PC-3 (cell line): ENCODE results near the gene RIPOR3. TPM values are rescaled to one million over a fixed set of nuclear protein-coding genes. Genes with fewer than 3 reads are reported as not detected.

Experiments used
- ATAC-seq: fragments of 200-7000 bp; cut with Tn5 transposase; 2 replicates; pipeline ENCODE4 v1.9.1; 2020; ENCODE audit warnings: mild to moderate bottlenecking, moderate library complexity
- BruUV-seq: library from RNA; stranded (reverse); fragments of 400-500 nt; replicated peaks from 2 replicates; lab custom pipeline; 2021; lab: Mats Ljungman, UMichigan
- CTCF ChIA-PET: fragments of 300-600 bp; sonication (Branson Sonifier 250); formaldehyde crosslinking; loops from one replicate; lab custom pipeline; 2022; ENCODE audit warnings: antibody characterized with exemption; lab: Charles Lee
- POLR2A ChIA-PET: fragments of 300-600 bp; sonication (Branson Sonifier 250); formaldehyde crosslinking; loops from one replicate; lab custom pipeline; 2022; ENCODE audit warnings: antibody characterized with exemption; ENCODE audit not compliant: unreplicated experiment; lab: Charles Lee
- DNase-seq: peaks from one replicate; pipeline ENCODE4 v3.0.0-alpha.2; 2015
- H2AFZ ChIP-seq: fragments of 300-600 bp; sonication (generic); 2 replicates; pipeline ENCODE4 v1.6.0; 2016; ENCODE audit warnings: antibody characterized with exemption, low read length
- H3F3A ChIP-seq: fragments of 300-600 bp; sonication (generic); one replicate; pipeline ENCODE4 v1.6.0; 2017; ENCODE audit warnings: antibody characterized with exemption, low read length, control low read depth, mild to moderate bottlenecking; ENCODE audit not compliant: unreplicated experiment
- H3K27ac ChIP-seq: fragments of 300-600 bp; sonication (generic); 2 replicates; pipeline ENCODE4 v1.5.1; 2016; ENCODE audit warnings: mild to moderate bottlenecking, low read length
- H3K27me3 ChIP-seq: fragments of 300-600 bp; sonication (generic); 2 replicates; pipeline ENCODE4 v1.6.1; 2016; ENCODE audit warnings: low read length, mixed read lengths
- H3K36me3 ChIP-seq: fragments of 300-600 bp; sonication (generic); 2 replicates; pipeline ENCODE4 v1.6.1; 2016; ENCODE audit warnings: low read depth, mixed run types, low read length, mixed read lengths
- H3K4me1 ChIP-seq: fragments of 300-600 bp; sonication (generic); 2 replicates; pipeline ENCODE4 v1.5.1; 2016; ENCODE audit warnings: low read length; ENCODE audit not compliant: insufficient read depth
- H3K4me2 ChIP-seq: fragments of 300-600 bp; sonication (generic); 2 replicates; pipeline ENCODE4 v1.6.0; 2016; ENCODE audit warnings: low read length
- H3K4me3 ChIP-seq: fragments of 300-600 bp; sonication (generic); 2 replicates; pipeline ENCODE4 v1.5.1; 2016; ENCODE audit warnings: mild to moderate bottlenecking, low read length, mixed read lengths
- H3K79me2 ChIP-seq: fragments of 300-600 bp; sonication (generic); 2 replicates; pipeline ENCODE4 v1.6.1; 2017; ENCODE audit warnings: low read length, mixed read lengths
- H3K9ac ChIP-seq: fragments of 300-600 bp; sonication (generic); 2 replicates; pipeline ENCODE4 v1.6.0; 2016; ENCODE audit warnings: mild to moderate bottlenecking, low read length
- H3K9me2 ChIP-seq: fragments of 300-600 bp; sonication (generic); replicated peaks from 2 replicates; pipeline ENCODE4 v1.6.1; 2016; ENCODE audit warnings: mixed run types, low read length, mixed read lengths
- H3K9me3 ChIP-seq: fragments of 300-600 bp; sonication (generic); 2 replicates; pipeline ENCODE4 v1.6.1; 2016; ENCODE audit warnings: low read length, mixed read lengths
- H4K20me1 ChIP-seq: fragments of 300-600 bp; sonication (generic); 2 replicates; pipeline ENCODE4 v1.6.1; 2016; ENCODE audit warnings: low read length, mixed read lengths
- EZH2 ChIP-seq: fragments of 300-600 bp; sonication (generic); IDR thresholded peaks from one replicate; pipeline ENCODE4 v1.6.1; 2017; ENCODE audit warnings: antibody characterized with exemption, mild to moderate bottlenecking, low read length; ENCODE audit not compliant: unreplicated experiment
- EZH2phosphoT487 ChIP-seq: fragments of 300-600 bp; sonication (generic); IDR thresholded peaks from 2 replicates; pipeline ENCODE4 v1.6.1; 2018; ENCODE audit warnings: mild to moderate bottlenecking, antibody characterized with exemption, low read length, borderline replicate concordance
- intact Hi-C: fragments of 100-400 bp; cut with micrococcal nuclease; formaldehyde crosslinking; loops from 2 replicates; pipeline ENCODE4 v1.9.0; 2023
- total RNA-seq: library from RNA; depleted of rRNA; stranded (reverse); fragments of >200 nt; gene quantifications from 2 replicates; pipeline ENCODE4 v1.2.3, GENCODE V29; 2014
- TF ChIP-seq, protein P1 (sequence below): fragments of 300-600 bp; sonication (generic); conservative IDR thresholded peaks from 2 replicates; pipeline ENCODE4 v1.5.1; 2017; ENCODE audit warnings: antibody characterized with exemption, low read depth, mild to moderate bottlenecking, low read length

Gene RIPOR3
- total RNA-seq, 1 experiment from 2014 or later, result 0.04 TPM

GRCh38 chr20:50567860-50568548 is 123.3 kb downstream of the RIPOR3 start:
- DNase-seq, result no peak
- Histone ChIP-seq H3K4me3 (no peak overlapping the region), H2AFZ (no peak overlapping the region), H3K9me2 (no peaks in the 10 kb centered on the region), H3K4me2 (no peak overlapping the region), H4K20me1 (no peaks in the 10 kb centered on the region), H3K27ac (no peak overlapping the region), H3K9me3 (no peaks in the 10 kb centered on the region), H3K4me1 (no peaks in the 10 kb centered on the region), H3K27me3 (no peaks in the 10 kb centered on the region), H3K9ac (no peak overlapping the region), H3K79me2 (no peaks in the 10 kb centered on the region), H3F3A (no peaks in the 10 kb centered on the region), H3K36me3 (peaks cover 42% of the 10 kb centered on the region; the same call in 1 of the 2 replicates)
- BruUV-seq, result no TSS peak
- POLR2A ChIA-PET, result no interaction called here
- CTCF ChIA-PET, result interaction anchor here (0.6 kb wide), 1 partner anchor 225 kb away, joined by 5 read pairs; no protein-coding TSS in a partner anchor
- intact Hi-C loops, result no loop called here
- no peak for ATAC-seq
- TF ChIP-seq, protein P1, sequence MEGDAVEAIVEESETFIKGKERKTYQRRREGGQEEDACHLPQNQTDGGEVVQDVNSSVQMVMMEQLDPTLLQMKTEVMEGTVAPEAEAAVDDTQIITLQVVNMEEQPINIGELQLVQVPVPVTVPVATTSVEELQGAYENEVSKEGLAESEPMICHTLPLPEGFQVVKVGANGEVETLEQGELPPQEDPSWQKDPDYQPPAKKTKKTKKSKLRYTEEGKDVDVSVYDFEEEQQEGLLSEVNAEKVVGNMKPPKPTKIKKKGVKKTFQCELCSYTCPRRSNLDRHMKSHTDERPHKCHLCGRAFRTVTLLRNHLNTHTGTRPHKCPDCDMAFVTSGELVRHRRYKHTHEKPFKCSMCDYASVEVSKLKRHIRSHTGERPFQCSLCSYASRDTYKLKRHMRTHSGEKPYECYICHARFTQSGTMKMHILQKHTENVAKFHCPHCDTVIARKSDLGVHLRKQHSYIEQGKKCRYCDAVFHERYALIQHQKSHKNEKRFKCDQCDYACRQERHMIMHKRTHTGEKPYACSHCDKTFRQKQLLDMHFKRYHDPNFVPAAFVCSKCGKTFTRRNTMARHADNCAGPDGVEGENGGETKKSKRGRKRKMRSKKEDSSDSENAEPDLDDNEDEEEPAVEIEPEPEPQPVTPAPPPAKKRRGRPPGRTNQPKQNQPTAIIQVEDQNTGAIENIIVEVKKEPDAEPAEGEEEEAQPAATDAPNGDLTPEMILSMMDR, result no peak
- TF ChIP-seq EZH2phosphoT487 (no peak), EZH2 (no peak)

GRCh38 chr20:50565871-50566270 is 125.5 kb downstream of the RIPOR3 start:
- Histone ChIP-seq H3K4me2 (no peak overlapping the region), H3K4me1 (peaks cover 14% of the 10 kb centered on the region), H3K4me3 (no peak overlapping the region), H4K20me1 (no peaks in the 10 kb centered on the region), H3K9me3 (no peaks in the 10 kb centered on the region), H3K9me2 (no peaks in the 10 kb centered on the region), H2AFZ (no peak overlapping the region), H3K27ac (no peak overlapping the region), H3K27me3 (no peaks in the 10 kb centered on the region), H3F3A (peaks cover 5% of the 10 kb centered on the region), H3K36me3 (peaks cover 43% of the 10 kb centered on the region; the same call in 1 of the 2 replicates), H3K9ac (no peak overlapping the region), H3K79me2 (peaks cover 9% of the 10 kb centered on the region)
- ChIA-PET POLR2A (no interaction called here), CTCF (no interaction called here)
- ATAC-seq (no peak), DNase-seq (no peak)
- intact Hi-C loops, result no loop called here
- TF ChIP-seq EZH2 (no peak), EZH2phosphoT487 (no peak)
- TF ChIP-seq, protein P1, result no peak
- no TSS peak for BruUV-seq

DNA sequence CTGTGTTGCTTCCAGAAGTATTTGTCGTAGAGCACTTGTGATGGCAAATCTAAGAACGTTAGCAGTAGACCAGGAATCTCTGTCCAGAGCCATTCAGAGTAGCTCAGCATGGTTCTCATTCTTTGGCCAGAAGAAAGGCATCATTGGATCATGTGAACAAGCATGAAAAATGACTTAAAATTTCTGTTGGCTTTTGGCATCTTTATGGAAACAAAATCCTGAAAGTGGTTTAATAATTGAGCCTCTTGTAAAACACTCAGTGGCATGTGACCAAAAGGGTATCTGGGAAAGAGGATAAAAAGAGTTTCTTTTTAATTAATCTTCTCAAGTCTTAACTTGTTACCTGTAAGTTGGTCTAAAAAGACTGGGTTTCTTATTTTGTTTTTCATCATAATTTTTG is 126.0 kb downstream of the RIPOR3 start:
- Histone ChIP-seq H2AFZ (no peak overlapping the region), H3K4me1 (peaks cover 18% of the 10 kb centered on the region), H3F3A (peaks cover 7% of the 10 kb centered on the region), H3K4me3 (no peak overlapping the region), H3K27me3 (no peaks in the 10 kb centered on the region), H3K79me2 (peaks cover 14% of the 10 kb centered on the region), H3K9ac (no peak overlapping the region), H3K9me2 (no peaks in the 10 kb centered on the region), H3K27ac (no peak overlapping the region), H3K36me3 (peaks cover 42% of the 10 kb centered on the region; the same call in 1 of the 2 replicates), H4K20me1 (no peaks in the 10 kb centered on the region), H3K4me2 (no peak overlapping the region), H3K9me3 (no peaks in the 10 kb centered on the region)
- no peak for ATAC-seq
- no TSS peak for BruUV-seq
- TF ChIP-seq, protein P1, result no peak
- TF ChIP-seq EZH2phosphoT487 (no peak), EZH2 (no peak)
- CTCF ChIA-PET, result no interaction called here
- intact Hi-C loops, result no loop called here
- POLR2A ChIA-PET, result no interaction called here
- no peak for DNase-seq
